ENCODE measurements around the gene LCAT.

The LCAT gene

GRCh38 chr16:67968400-67969253, 24.7 kb upstream of the LCAT start, which contains the start of gene SLC12A4:
TSS of gene SLC12A4 (minus strand) at chr16:67968637. CDS start at chr16:67968553, 84 bp downstream.
- peak; percentile 40 for DNase-seq (ENCODE audit: low spot score)

GRCh38 chr16:67967958-67968399, 24.1 kb upstream of the LCAT start:
- DNase-seq (ENCODE audit: low spot score), result no peak

- DNase-seq (ENCODE audit: low spot score), result no peak
These were observed 23.4 kb upstream of the LCAT start for GRCh38 chr16:67967183-67967957.

DNA sequence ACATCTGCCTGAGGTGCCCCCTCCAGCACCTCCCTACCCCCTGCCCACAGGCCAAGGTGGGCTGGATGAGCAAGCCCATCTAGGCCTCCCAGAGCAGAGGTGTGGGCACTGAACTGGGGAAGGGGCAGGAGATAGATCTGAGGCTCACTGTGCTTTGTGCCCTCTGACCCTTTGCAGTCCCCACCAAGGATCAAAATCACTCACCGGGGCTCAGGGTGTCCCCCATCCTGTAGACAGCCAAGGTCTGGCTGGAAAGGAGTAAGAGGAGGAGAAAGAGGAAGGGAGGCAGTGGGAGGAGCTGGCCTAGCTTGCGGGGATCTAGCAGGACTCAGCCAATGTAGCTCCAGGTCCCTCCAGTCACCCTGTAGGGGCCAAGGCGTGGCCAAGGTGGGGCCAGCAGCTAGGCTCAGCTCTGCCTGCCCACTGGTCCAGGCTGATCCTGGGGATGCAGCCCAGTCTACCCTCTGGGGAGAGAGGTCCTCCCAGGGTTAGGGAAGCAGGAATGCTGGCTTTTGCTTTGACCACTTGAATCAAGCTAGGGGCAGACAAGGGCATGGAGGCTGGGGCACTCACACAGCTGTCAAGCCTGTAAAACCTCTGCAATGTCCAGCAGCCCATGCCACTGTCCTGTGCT, 22.7 kb upstream of the LCAT start:
- no peak for DNase-seq (ENCODE audit: low spot score)

DNA sequence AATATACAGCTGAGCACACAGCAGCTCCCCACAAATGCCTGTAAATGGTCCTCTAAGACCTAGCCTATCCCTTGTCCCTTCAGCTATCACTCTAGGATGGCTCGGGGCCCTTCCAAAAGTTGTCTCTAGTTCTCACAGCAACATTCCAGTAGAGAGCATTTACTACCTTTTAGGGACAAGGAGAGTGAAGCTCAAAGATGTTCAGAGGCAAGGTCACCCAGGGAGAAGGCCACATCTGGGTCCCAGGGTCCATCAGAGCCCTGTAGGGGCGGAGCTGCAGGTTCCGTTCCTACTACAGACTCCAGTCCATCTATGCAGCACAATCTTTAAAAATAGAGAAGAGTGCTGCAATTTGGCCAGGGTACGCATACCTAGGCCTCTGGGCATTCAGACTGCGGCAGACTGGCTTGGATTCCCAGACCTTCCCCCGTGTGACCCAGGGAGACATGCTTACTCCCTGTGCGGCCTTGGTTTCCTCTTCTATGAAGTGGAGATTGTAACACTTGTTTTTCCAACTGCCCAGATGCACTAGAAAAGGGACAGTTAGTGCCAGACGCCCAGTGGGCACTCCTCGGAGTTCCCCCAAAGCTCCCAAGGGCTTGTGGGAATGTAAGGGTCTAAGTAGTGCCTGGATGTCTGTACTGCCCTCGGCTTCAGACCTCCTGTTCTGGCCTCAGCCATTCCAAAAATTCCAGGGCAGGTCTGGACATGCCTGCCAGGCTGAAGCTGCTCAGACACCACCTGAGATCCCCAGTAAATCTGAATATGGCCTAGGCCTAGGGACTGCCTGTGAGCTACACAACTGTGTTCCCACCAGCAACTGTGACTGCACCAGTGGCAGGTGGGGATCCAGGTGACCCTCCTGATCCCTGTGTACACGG, 22.0 kb upstream of the LCAT start:
- no peak for DNase-seq (ENCODE audit: low spot score)

GRCh38 chr16:67964477-67965131, 20.7 kb upstream of the LCAT start:
- DNase-seq (ENCODE audit: low spot score), result no peak

- no peak for DNase-seq (ENCODE audit: low spot score)
These were observed 19.9 kb upstream of the LCAT start for GRCh38 chr16:67963662-67964321.

DNA sequence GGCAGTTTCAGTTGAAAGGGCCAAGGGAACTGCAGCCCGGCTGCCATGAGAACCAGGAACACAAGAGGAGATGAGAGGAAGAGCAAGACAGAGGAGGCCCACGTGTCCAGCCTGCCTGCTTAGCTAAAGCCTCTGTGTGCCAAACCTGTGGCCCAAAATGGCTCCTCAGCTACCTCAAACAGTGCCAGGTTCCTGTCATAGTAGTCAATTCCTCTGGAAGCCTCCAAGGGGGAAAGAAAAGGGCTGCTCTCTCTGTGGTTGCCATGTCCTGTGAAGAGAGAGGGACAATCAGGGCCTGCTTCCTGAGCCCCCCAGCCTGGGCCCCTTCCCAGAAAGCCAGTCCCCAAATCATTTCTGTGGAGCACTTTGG, 19.4 kb upstream of the LCAT start:
- DNase-seq (ENCODE audit: low spot score), result peak; percentile 44

- DNase-seq (ENCODE audit: low spot score), result no peak
These were observed 18.2 kb upstream of the LCAT start for GRCh38 chr16:67962135-67962534.

GRCh38 chr16:67961551-67961957, 17.6 kb upstream of the LCAT start:
- no peak for DNase-seq (ENCODE audit: low spot score)

GRCh38 chr16:67959536-67960329, 15.8 kb upstream of the LCAT start:
- DNase-seq (ENCODE audit: low spot score), result no peak

DNA sequence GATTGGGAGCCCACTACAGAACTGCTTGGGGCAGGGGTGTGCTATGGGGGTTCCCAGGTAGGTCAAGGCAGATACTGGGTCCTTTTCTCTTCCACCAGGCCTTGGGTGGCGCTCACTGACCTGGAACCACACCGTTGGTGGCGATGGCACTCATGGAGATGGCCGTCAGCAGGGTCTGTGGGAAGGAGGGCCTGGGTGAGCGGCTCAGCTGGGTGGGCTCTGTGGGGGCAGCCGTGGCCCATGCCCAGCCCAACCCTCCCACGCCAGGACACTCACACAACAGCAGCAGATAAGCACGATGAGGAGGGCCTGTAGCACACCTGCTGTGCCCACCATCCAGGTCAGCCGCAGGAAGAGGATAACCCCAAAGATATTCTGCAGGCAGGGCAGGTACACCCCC, 13.7 kb upstream of the LCAT start:
- no peak for DNase-seq (ENCODE audit: low spot score)

- no peak for DNase-seq (ENCODE audit: low spot score)
These were observed 10.7 kb upstream of the LCAT start for GRCh38 chr16:67954421-67955196.

DNA sequence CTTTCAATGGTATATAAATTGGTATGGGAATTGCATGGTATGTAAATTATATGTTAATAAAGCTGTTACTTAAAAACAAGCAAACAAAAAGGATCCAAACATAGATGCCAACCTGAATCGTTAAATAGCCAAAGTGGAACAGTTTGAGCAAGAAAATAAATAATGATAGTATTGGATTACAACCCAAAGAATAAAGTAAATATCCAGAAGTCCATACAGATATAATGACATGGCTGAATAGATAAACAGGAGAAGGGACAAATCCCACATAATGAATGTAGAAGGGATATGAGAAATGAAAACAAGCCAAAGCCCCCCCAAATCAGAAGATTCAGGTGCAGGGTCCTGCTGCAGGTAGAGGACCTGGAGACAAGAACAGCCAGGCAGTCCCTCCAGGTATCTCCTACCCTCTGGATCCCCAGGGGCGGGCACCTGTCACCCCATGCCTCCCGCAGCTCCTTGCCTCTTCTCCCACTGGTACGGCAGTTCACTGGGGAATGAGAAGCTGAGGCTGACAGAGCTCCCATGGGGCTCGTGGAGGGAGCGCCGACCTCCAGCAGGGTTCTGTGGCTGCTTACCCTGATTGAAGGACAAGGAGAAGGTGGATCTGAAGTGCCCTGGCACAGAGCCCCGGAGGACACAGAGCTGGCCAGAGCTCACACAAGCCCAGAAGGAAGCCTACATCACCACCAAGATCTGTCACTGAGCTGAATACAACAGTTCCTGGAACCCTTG, 9.9 kb upstream of the LCAT start:
- DNase-seq (ENCODE audit: low spot score), result no peak

- peak; percentile 89 for DNase-seq (ENCODE audit: low spot score)
These were observed 7.6 kb upstream of the LCAT start for GRCh38 chr16:67951485-67951884.

DNA sequence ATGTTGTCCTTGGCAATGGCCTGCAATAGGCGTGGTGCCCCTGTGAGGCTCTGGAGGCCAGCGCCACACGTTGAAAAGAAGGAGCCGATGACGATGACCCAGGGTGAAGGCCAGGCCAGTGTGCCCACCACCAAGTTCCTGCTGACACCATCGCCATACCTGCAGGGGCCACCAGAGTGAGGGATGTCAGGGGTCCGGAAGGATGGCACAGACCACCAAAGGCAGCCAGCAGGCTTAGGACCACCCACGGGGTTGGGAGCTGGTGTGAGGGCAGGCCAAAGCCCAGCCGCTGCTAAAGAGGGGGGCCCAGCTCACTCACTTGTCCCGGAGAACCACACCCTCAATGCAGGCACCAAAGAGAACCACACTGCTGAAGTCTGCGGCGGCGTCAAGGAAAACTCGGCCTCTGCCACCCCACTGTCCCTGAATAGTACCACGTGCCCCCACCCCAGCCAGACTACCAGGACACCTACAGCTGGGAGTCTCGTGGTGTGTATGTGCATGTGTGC, 6.5 kb upstream of the LCAT start:
- no peak for DNase-seq (ENCODE audit: low spot score)

- no peak for DNase-seq (ENCODE audit: low spot score)
These were observed 5.7 kb upstream of the LCAT start for GRCh38 chr16:67949645-67950044.

DNA sequence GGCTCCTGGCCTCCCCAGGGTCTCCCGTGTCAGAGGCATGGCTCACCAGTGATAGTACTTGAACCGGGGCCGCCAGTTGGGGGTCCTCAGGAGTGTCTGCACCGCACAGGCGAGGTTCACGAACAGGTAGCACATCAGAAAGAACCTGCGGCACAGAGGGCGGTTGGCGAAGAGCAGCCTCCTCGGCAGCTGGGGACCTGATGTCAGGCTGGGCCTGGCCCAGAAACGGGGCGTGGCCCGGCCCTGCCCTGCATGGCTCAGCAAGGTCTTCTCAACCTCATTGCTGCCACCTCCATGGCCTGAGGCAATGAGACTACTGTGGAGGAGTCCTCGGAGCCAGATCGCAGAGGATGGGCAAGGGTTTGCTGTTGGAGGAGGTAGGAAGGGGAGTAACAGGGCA, 4.1 kb upstream of the LCAT start:
- DNase-seq (ENCODE audit: low spot score), result no peak
